ENCODE measurements around the gene STK33.

DNA sequence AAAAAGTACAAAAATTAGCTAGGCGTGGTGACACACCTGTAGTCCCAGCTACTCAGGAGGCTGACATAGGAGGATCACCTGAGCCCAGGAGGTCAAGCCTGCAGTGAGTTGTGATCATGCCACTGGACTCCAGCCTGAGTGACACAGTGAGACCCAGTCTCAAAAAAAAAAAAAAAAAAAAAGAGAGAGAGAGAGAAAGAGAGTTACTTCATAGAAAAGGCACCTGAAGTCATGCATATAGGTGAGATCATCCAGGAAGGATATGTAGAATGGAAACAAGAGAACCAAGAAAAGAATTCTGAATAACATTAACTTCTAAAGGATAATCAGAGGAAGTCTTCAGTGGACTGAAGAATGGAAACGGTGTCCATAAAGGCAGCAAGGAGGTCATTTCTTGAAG, 106.8 kb downstream of the STK33 start:
- TF ChIP-seq, protein P1, sequence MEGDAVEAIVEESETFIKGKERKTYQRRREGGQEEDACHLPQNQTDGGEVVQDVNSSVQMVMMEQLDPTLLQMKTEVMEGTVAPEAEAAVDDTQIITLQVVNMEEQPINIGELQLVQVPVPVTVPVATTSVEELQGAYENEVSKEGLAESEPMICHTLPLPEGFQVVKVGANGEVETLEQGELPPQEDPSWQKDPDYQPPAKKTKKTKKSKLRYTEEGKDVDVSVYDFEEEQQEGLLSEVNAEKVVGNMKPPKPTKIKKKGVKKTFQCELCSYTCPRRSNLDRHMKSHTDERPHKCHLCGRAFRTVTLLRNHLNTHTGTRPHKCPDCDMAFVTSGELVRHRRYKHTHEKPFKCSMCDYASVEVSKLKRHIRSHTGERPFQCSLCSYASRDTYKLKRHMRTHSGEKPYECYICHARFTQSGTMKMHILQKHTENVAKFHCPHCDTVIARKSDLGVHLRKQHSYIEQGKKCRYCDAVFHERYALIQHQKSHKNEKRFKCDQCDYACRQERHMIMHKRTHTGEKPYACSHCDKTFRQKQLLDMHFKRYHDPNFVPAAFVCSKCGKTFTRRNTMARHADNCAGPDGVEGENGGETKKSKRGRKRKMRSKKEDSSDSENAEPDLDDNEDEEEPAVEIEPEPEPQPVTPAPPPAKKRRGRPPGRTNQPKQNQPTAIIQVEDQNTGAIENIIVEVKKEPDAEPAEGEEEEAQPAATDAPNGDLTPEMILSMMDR (IDR thresholded peaks at IDR 0.05) = no peak
- TF ChIP-seq REST (IDR thresholded peaks at IDR 0.05; ENCODE audit: insufficient read depth in 1 of 2, low read depth in 2 of 2, low read length in 1 of 2) (no peak), POLR2AphosphoS5 (IDR thresholded peaks at IDR 0.05; ENCODE audit: low read depth, low read length) (no peak)

All from Panc1 (cell line).